Occipital lobe (tissue), 2 donors: ENCODE measurements around the gene DPYSL3. TPM values are rescaled to one million over a fixed set of nuclear protein-coding genes. Genes with fewer than 3 reads are reported as not detected.

Experiments used
- DNase-seq: peaks from one replicate; lab custom pipeline; 2025; lab: John Stamatoyannopoulos, UW
- total RNA-seq: library from RNA; depleted of rRNA; stranded (reverse); fragments of >200 nt; gene quantifications from one replicate; pipeline ENCODE4 v1.2.3, GENCODE V29; 2014

DPYSL3 gene
- total RNA-seq, 1 donor from 2014 or later: 977 TPM

GRCh38 chr5:147474140-147474539 lies 35.7 kb downstream of the DPYSL3 start:
- DNase-seq: no peak

GRCh38 chr5:147472664-147473475 lies 37.0 kb downstream of the DPYSL3 start:
- DNase-seq: no peak

- no peak for DNase-seq
Measured at GRCh38 chr5:147467973-147468508, 41.8 kb downstream of the DPYSL3 start.

- DNase-seq: no peak
Measured at GRCh38 chr5:147466360-147466980, 43.4 kb downstream of the DPYSL3 start.

- DNase-seq: no peak
Measured at GRCh38 chr5:147465747-147466146, 44.1 kb downstream of the DPYSL3 start.

- DNase-seq: no peak
Measured at GRCh38 chr5:147464211-147464610, 45.7 kb downstream of the DPYSL3 start.

GRCh38 chr5:147461915-147462314 lies 48.0 kb downstream of the DPYSL3 start:
- no peak for DNase-seq

GRCh38 chr5:147460380-147460779 lies 49.5 kb downstream of the DPYSL3 start:
- DNase-seq: no peak

- no peak for DNase-seq
Measured at GRCh38 chr5:147458581-147458980, 51.3 kb downstream of the DPYSL3 start.

GRCh38 chr5:147455822-147456450 lies 53.9 kb downstream of the DPYSL3 start:
- DNase-seq: no peak

GRCh38 chr5:147454996-147455677 lies 54.7 kb downstream of the DPYSL3 start:
- no peak for DNase-seq

GRCh38 chr5:147453875-147454814 lies 55.7 kb downstream of the DPYSL3 start:
- DNase-seq: peak; percentile 62

- DNase-seq: no peak
Measured at GRCh38 chr5:147452165-147452811, 57.6 kb downstream of the DPYSL3 start.

GRCh38 chr5:147451193-147451592 lies 58.7 kb downstream of the DPYSL3 start:
- DNase-seq: no peak

- no peak for DNase-seq
Measured at GRCh38 chr5:147450606-147451005, 59.3 kb downstream of the DPYSL3 start.

GRCh38 chr5:147448766-147449165 lies 61.1 kb downstream of the DPYSL3 start:
- no peak for DNase-seq

GRCh38 chr5:147446523-147446922 lies 63.3 kb downstream of the DPYSL3 start:
- DNase-seq: no peak

GRCh38 chr5:147445917-147446316 lies 64.0 kb downstream of the DPYSL3 start:
- DNase-seq: no peak

- DNase-seq: no peak
Measured at GRCh38 chr5:147445090-147445489, 64.8 kb downstream of the DPYSL3 start.

GRCh38 chr5:147442224-147442623 lies 67.6 kb downstream of the DPYSL3 start:
- DNase-seq: no peak
